Lung (tissue), 12 donors: ENCODE measurements around the gene IL1B. TPM values are rescaled to one million over a fixed set of nuclear protein-coding genes. Genes with fewer than 3 reads are reported as not detected.

ENCODE experiments used
- ATAC-seq: fragments of 200-7000 bp; cut with Tn5 transposase; one replicate; pipeline ENCODE4 v1.9.1; 2020; ENCODE audit warnings: moderate number of reproducible peaks; ENCODE audit not compliant: insufficient read depth, low FRiP score
- DNase-seq, 3 donors: peaks; one replicate each; pipeline ENCODE4 v3.0.0-alpha.2; 2013 to 2017
- H3K27ac ChIP-seq, 2 donors: one replicate each; pipeline ENCODE4 v1.5.1; 2013; ENCODE audit warnings: mild to moderate bottlenecking in 2 of 2, moderate library complexity in 2 of 2, control low read depth in 1 of 2, inconsistent platforms in 1 of 2, low read depth in 1 of 2, low read length in 1 of 2
- H3K27me3 ChIP-seq, 3 donors: one replicate each; pipeline ENCODE4 v1.5.1; 2013; ENCODE audit warnings: low read length in 2 of 3; ENCODE audit not compliant: control insufficient read depth in 3 of 3, insufficient read depth in 3 of 3
- H3K36me3 ChIP-seq, 4 donors: one replicate each; pipeline ENCODE4 v1.5.1; 2013; ENCODE audit warnings: low read length in 4 of 4, mild to moderate bottlenecking in 1 of 4, moderate library complexity in 1 of 4; ENCODE audit not compliant: control insufficient read depth in 4 of 4, insufficient read depth in 4 of 4
- H3K4me1 ChIP-seq, 5 donors: one replicate each; pipeline ENCODE4 v1.5.1; 2013; ENCODE audit warnings: low read length in 5 of 5, mild to moderate bottlenecking in 2 of 5, moderate library complexity in 1 of 5; ENCODE audit not compliant: control insufficient read depth in 5 of 5, insufficient read depth in 5 of 5
- H3K4me3 ChIP-seq: one replicate; pipeline ENCODE4 v1.5.1; 2013; ENCODE audit warnings: mild to moderate bottlenecking, control low read depth, moderate library complexity
- H3K9ac ChIP-seq, 2 donors: one replicate each; pipeline ENCODE4 v1.5.1; 2013; ENCODE audit warnings: low read length in 2 of 2, control low read depth in 1 of 2; ENCODE audit not compliant: insufficient read depth in 1 of 2
- H3K9me3 ChIP-seq, 4 donors: one replicate each; pipeline ENCODE4 v1.5.1; 2013; ENCODE audit warnings: low read length in 3 of 4, mild to moderate bottlenecking in 1 of 4, moderate library complexity in 1 of 4; ENCODE audit not compliant: control insufficient read depth in 4 of 4, insufficient read depth in 3 of 4
- WGBS, 2 donors: extraction: QIAGEN DNeasy Blood & Tissue Kit; methylation state at CpG; one replicate each; pipeline ENCODE4 v1.1.7; 2013; 5-methylcytosine and 5-hydroxymethylcytosine counted together
- polyA plus RNA-seq, 2 donors: library from polyadenylated mRNA; stranded (reverse); fragments of 200-250 nt; gene quantifications; one replicate each; pipeline ENCODE4 v1.2.1, GENCODE V29; 2013
- total RNA-seq, 2 donors: library from RNA; depleted of rRNA in 1 of 2; stranded (reverse); fragments of >200 nt in 1 of 2; gene quantifications; one replicate each; pipeline ENCODE4 v1.2.1, GENCODE V29; 2014 to 2021
- TF ChIP-seq, protein P1 (sequence below): IDR thresholded peaks from 2 replicates; pipeline ENCODE4 v1.5.1; 2012; ENCODE audit warnings: mild to moderate bottlenecking; ENCODE audit errors: control extremely low read depth, extremely low read depth
- donor health status: control.
- donor health status: control.
- donor health status: Bipolar disorder and iron deficiency.
- donor health status: healthy.
- donor health status: DM: yes; HTN: yes; CAD: no.

Gene IL1B
- total and polyA plus RNA-seq, 4 donors = 3.8 to 482 (median 13.2) TPM

DNA sequence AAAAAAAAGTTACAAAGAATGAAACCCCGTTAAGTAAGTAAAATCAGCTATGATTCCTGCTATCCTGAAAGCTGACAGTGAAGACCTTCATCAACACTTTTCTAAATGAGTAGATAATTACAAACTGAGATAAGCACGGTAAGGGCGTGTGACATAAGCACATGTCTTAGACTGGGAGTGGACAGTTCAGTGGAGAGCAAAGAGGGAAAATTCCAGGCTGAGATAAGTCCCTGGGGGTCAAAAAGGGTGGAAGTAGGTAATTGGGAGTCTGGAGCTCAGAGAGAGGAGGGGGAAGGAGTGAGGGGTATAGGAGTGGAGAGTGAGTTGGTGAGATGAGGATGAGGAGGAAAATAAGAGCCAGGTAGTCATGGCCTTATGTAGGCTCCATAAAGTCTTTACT lies 47.9 kb downstream of the IL1B start:
- TF ChIP-seq, protein P1, sequence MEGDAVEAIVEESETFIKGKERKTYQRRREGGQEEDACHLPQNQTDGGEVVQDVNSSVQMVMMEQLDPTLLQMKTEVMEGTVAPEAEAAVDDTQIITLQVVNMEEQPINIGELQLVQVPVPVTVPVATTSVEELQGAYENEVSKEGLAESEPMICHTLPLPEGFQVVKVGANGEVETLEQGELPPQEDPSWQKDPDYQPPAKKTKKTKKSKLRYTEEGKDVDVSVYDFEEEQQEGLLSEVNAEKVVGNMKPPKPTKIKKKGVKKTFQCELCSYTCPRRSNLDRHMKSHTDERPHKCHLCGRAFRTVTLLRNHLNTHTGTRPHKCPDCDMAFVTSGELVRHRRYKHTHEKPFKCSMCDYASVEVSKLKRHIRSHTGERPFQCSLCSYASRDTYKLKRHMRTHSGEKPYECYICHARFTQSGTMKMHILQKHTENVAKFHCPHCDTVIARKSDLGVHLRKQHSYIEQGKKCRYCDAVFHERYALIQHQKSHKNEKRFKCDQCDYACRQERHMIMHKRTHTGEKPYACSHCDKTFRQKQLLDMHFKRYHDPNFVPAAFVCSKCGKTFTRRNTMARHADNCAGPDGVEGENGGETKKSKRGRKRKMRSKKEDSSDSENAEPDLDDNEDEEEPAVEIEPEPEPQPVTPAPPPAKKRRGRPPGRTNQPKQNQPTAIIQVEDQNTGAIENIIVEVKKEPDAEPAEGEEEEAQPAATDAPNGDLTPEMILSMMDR = no peak
- 84 to 93% methylated on average over 3 of the region's 3 CpGs for WGBS, 2 donors
- H3K27ac ChIP-seq = no peak overlapping the region

GRCh38 chr2:112787729-112788393 lies 48.7 kb downstream of the IL1B start:
- Histone ChIP-seq H3K36me3 (no peaks in the 10 kb centered on the region), H3K9me3 (no peaks in the 10 kb centered on the region), H3K4me3 (no peak overlapping the region), H3K27ac (no peak overlapping the region), H3K4me1 (peaks cover 0 to 3% (median 0%) of the 10 kb centered on the region in 5 donors), H3K27me3 (no peaks in the 10 kb centered on the region), H3K9ac (no peak overlapping the region)
- DNase-seq (no peak), ATAC-seq (no peak)
- WGBS, 2 donors = 61 to 75% methylated on average over 4 of the region's 4 CpGs
- TF ChIP-seq, protein P1 = no peak

More for the DNA sequence above, 47.9 kb downstream of the IL1B start:
- H3K4me1 ChIP-seq = peaks cover 0 to 3% (median 0%) of the 10 kb centered on the region in 5 donors
- no peaks in the 10 kb centered on the region for H3K36me3 ChIP-seq
- H3K9me3 ChIP-seq = no peaks in the 10 kb centered on the region
- no peak for ATAC-seq
- DNase-seq = no peak
- no peaks in the 10 kb centered on the region for H3K27me3 ChIP-seq
- H3K9ac ChIP-seq = no peak overlapping the region
- no peak overlapping the region for H3K4me3 ChIP-seq

DNA sequence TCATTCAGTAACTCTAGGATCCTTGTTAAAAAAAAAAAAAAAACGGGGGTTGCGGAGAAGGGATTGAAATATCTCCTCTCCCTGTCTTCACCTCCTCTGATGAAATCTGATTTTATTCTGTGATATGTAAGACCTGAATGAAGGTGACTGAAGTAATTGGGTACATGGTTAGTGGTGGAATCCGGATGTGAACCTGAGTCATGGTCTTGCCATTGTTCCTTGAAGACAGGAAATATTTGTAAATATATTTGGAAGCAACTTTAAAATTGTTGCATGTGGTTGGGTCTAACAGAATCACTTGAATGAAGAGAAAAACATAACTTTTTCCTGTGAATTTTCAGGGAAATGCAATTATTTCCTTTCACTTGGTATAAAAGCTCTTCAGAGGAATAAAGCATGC lies 49.3 kb downstream of the IL1B start:
- DNase-seq (no peak), ATAC-seq (no peak)
- 64 to 72% methylated on average over 3 of the region's 3 CpGs for WGBS, 2 donors
- Histone ChIP-seq H3K27ac (no peak overlapping the region), H3K9me3 (no peaks in the 10 kb centered on the region), H3K36me3 (no peaks in the 10 kb centered on the region), H3K9ac (no peak overlapping the region), H3K27me3 (no peaks in the 10 kb centered on the region), H3K4me1 (peaks cover 0 to 3% (median 0%) of the 10 kb centered on the region in 5 donors), H3K4me3 (no peak overlapping the region)
- TF ChIP-seq, protein P1 = no peak
